Endothelial cell of umbilical vein (primary cell): ENCODE results near the gene TAS1R3. TPM values are rescaled to one million over a fixed set of nuclear protein-coding genes. Genes with fewer than 3 reads are reported as not detected.

Experiments
- BruUV-seq: library from RNA; stranded (reverse); fragments of 400-500 nt; replicated peaks from 2 replicates; lab custom pipeline; 2021; lab: Mats Ljungman, UMichigan
- CTCF ChIA-PET: fragments of 300-600, 350-600 bp; sonication (Branson Sonifier 250); formaldehyde crosslinking; loops from one replicate; lab custom pipeline; 2021; ENCODE audit warnings: antibody characterized with exemption, inconsistent platforms; lab: Charles Lee
- POLR2A ChIA-PET: fragments of 300-600, 350-600 bp; sonication (Branson Sonifier 250); formaldehyde crosslinking; loops from one replicate; lab custom pipeline; 2021; ENCODE audit warnings: antibody characterized with exemption, inconsistent platforms; lab: Charles Lee
- DNase-seq: peaks from one replicate; pipeline ENCODE4 v3.0.0-alpha.2; 2011; ENCODE audit warnings: low read depth, low spot score
- FAIRE-seq: peaks from 2 replicates; lab custom pipeline; 2011; peaks lifted over from hg19 to GRCh38; lab: Jason Lieb, UNC
- H2AFZ ChIP-seq: 2 replicates; pipeline ENCODE4 v1.6.0; 2012; ENCODE audit warnings: low read depth, low read length, control low read depth, inconsistent platforms
- H3K27ac ChIP-seq: 2 replicates; pipeline ENCODE4 v1.5.1; 2011; ENCODE audit warnings: low read depth, mild to moderate bottlenecking, control low read depth, low read length, moderate library complexity; ENCODE audit not compliant: insufficient read depth
- H3K27me3 ChIP-seq, 2 experiments: 2 replicates each; pipeline versions ENCODE4 v1.6.0 to v1.6.1; 2011; ENCODE audit warnings: low read length in 2 of 2, mixed read lengths in 1 of 2; ENCODE audit not compliant: control insufficient read depth in 2 of 2, insufficient read depth in 2 of 2
- H3K36me3 ChIP-seq, 2 experiments: 2 replicates in 1 of 2; 3 replicates in 1 of 2; pipeline ENCODE4 v1.5.1; 2011; ENCODE audit warnings: low read length in 2 of 2, mild to moderate bottlenecking in 1 of 2, moderate library complexity in 1 of 2; ENCODE audit not compliant: control insufficient read depth in 2 of 2, insufficient read depth in 2 of 2; ENCODE audit errors: extremely low read depth in 1 of 2
- H3K4me1 ChIP-seq: 3 replicates; pipeline ENCODE4 v1.5.1; 2011; ENCODE audit warnings: mild to moderate bottlenecking, low read length; ENCODE audit not compliant: control insufficient read depth, insufficient read depth; ENCODE audit errors: extremely low read depth
- H3K4me2 ChIP-seq: 2 replicates; pipeline ENCODE4 v1.6.1; 2011; ENCODE audit warnings: low read length, control low read depth, mixed read lengths; ENCODE audit not compliant: insufficient read depth
- H3K4me3 ChIP-seq, 3 experiments: fragments of 200-600 bp in 1 of 3; sonication (generic), shearing (Covaris generic) in 1 of 3; replicated peaks in 1 of 3; 2 replicates each; pipeline ENCODE4 v1.5.1; 2011 to 2016; ENCODE audit warnings: control low read depth in 3 of 3, low read length in 3 of 3, mild to moderate bottlenecking in 2 of 3, inconsistent platforms in 1 of 3, low read depth in 1 of 3, moderate library complexity in 1 of 3; ENCODE audit not compliant: insufficient read depth in 1 of 3
- H3K79me2 ChIP-seq: 2 replicates; pipeline ENCODE4 v1.6.0; 2012; ENCODE audit warnings: low read length, inconsistent platforms; ENCODE audit not compliant: control insufficient read depth, insufficient read depth
- H3K9ac ChIP-seq: replicated peaks from 2 replicates; pipeline ENCODE3; 2011; ENCODE audit warnings: low read length, control low read depth; ENCODE audit not compliant: insufficient read depth; ENCODE audit errors: extremely low read depth
- H3K9me1 ChIP-seq: replicated peaks from 3 replicates; pipeline ENCODE4 v1.6.0; 2011; ENCODE audit warnings: mild to moderate bottlenecking, low read length; ENCODE audit not compliant: control insufficient read depth, insufficient read depth; ENCODE audit errors: extremely low read depth
- H3K9me3 ChIP-seq: replicated peaks from 2 replicates; pipeline ENCODE4 v1.5.1; 2012; ENCODE audit warnings: low read length, inconsistent platforms; ENCODE audit not compliant: control insufficient read depth, insufficient read depth
- H4K20me1 ChIP-seq: replicated peaks from 2 replicates; pipeline ENCODE3; 2011; ENCODE audit warnings: mild to moderate bottlenecking, low read length; ENCODE audit not compliant: control insufficient read depth, insufficient read depth; ENCODE audit errors: extremely low read depth
- EZH2 ChIP-seq: IDR thresholded peaks from 2 replicates; pipeline ENCODE4 v1.6.1; 2012; ENCODE audit warnings: borderline replicate concordance, low read depth, mild to moderate bottlenecking, moderate library complexity, low read length, inconsistent platforms; ENCODE audit not compliant: severe bottlenecking
- GATA2 ChIP-seq: IDR thresholded peaks from 2 replicates; pipeline ENCODE4 v1.7.0; 2011; ENCODE audit warnings: low read depth, mild to moderate bottlenecking, moderate library complexity, mixed read lengths, low read length; ENCODE audit not compliant: insufficient read length, insufficient read depth
- MYC ChIP-seq: IDR thresholded peaks from one replicate; pipeline ENCODE4 v1.6.1; 2011; ENCODE audit warnings: mild to moderate bottlenecking, low read depth, low read length
- POLR2A ChIP-seq: IDR thresholded peaks from 2 replicates; pipeline ENCODE4 v1.6.1; 2012; ENCODE audit warnings: low read depth, mild to moderate bottlenecking, control low read depth, low read length
- POLR2AphosphoS5 ChIP-seq: IDR thresholded peaks from 2 replicates; pipeline ENCODE4 v1.6.1; 2012; ENCODE audit warnings: low read depth, mild to moderate bottlenecking, control low read depth, low read length, moderate library complexity; ENCODE audit not compliant: insufficient read depth
- dilution Hi-C: fragments of 300-500 bp; cut with MboI; formaldehyde crosslinking; loops from one replicate; pipeline ENCODE4 v1.15.0; 2019; ENCODE audit warnings: low sequenced_read_pairs; ENCODE audit not compliant: extremely low pct_ligation_motif_present
- intact Hi-C: fragments of 100-400 bp; cut with micrococcal nuclease; formaldehyde crosslinking; loops from one replicate; pipeline ENCODE4 v1.10.0; 2022
- polyA plus RNA-seq, 4 experiments: library from polyadenylated mRNA; depleted of rRNA in 3 of 4; stranded (reverse) in 3 of 4; unstranded in 1 of 4; fragments of >200 nt; gene quantifications; 2 replicates each; pipeline versions ENCODE4 v1.2.1 to v1.2.3, GENCODE V29; 2011 to 2012; ENCODE audit warnings: missing spikeins in 1 of 4
- total RNA-seq: library from RNA; stranded (reverse); gene quantifications from 2 replicates; pipeline ENCODE4 v1.2.3, GENCODE V29; 2021

TAS1R3 gene
- total and polyA plus RNA-seq, 2 donors (not counting 3 experiments of a cell fraction or from before 2014, with no cell fraction given), result 0.26 to 0.38 TPM

DNA sequence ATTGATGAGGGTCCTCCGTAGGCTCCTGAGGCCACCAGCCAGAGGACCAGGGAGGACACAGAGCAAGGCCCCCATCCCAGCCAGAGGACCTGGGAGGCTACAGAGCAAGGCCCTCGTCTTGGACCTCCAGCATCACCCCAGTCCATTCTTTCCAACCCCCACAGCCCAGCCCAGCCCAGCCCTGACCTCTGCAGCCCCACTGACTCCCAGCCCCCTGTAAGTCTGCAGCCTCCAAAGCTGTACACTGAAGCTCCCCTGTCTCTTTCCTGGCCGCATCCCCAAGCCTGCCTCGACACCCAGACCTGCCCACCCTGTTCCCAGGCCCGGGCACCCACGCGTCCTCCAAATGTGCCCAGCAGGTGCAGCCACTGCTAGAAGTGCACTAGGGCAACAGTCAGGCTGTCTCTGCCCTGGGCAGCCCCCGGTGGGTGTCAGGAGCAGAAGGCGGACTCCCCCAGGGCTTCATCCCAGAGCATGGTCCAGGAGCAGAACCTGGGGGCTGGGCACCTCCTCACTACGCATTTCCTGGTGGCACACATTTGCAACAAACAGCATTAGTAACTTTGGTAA is 16.0 kb downstream of the TAS1R3 start:
- H3K9ac ChIP-seq, result no peak overlapping the region
- no peaks in the 10 kb centered on the region for H3K9me1 ChIP-seq
- H3K4me1 ChIP-seq, result peaks cover 10% of the 10 kb centered on the region
- no peaks in the 10 kb centered on the region for H3K36me3 ChIP-seq
- TF ChIP-seq EZH2, result no peak
- no peak overlapping the region for H3K27ac ChIP-seq
- BruUV-seq, result no TSS peak
- no peaks in the 10 kb centered on the region for H4K20me1 ChIP-seq
- peak overlapping the region; percentile 78 for H3K4me2 ChIP-seq
- intact Hi-C loops, result no loop called here
- ChIA-PET CTCF (interaction anchor here (1.0 to 2.0 kb wide), 5 partner anchors 11 to 224 kb away, joined by 3 to 6 read pairs (median 4); no protein-coding TSS in a partner anchor), POLR2A (no interaction called here)
- H3K79me2 ChIP-seq, result peaks cover 33% of the 10 kb centered on the region
- H3K4me3 ChIP-seq, result no peak overlapping the region
- H2AFZ ChIP-seq, result no peak overlapping the region
- no peaks in the 10 kb centered on the region for H3K27me3 ChIP-seq
- no peak for FAIRE-seq
- DNase-seq, result no peak
- dilution Hi-C loops, result no loop called here
- H3K9me3 ChIP-seq, result no peaks in the 10 kb centered on the region

DNA sequence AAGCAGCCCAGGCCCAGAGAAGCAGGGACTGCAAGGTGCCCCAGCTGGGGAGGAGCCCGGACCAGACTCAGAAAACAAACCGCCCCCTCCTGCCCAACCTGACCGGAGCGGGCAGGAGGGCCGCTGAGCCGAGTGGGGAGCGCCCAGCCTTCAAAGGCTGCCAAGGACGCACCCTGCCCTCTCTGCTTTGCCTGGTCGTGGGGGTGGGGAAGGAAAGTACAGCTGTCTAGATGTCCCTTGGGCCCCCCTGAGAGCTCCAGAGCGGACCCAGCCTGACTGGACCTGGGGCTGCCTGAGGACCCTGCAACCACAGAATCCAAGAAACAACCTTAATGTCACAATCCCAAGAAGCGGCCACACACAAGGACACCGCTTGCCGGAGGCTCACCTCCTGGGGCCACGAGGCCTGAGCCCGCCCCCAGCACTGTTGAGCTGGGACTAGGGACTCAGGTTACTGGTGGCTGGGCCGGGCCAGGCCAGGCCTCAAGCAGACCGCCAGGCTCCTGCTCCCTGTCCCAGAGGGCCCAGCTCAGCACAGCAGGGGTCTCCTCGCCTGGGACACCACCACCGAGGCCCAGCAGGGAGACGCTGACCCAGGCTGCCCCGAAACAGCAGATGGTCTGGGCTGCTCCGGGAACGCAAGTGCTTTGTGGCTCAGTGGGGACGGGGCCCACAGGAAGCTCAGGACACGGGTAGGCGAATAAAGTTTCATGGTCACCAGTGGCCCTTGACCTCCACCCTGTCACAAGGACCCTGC is 16.8 kb downstream of the TAS1R3 start:
- DNase-seq, result no peak
- no peak for TF ChIP-seq MYC
- no peak for TF ChIP-seq POLR2A
- no peak for TF ChIP-seq POLR2AphosphoS5
- TF ChIP-seq GATA2, result no peak
- peak; percentile 35 for FAIRE-seq
- no TSS peak for BruUV-seq
- Histone ChIP-seq H3K27me3 (no peaks in the 10 kb centered on the region), H3K79me2 (peaks cover 33% of the 10 kb centered on the region), H4K20me1 (no peaks in the 10 kb centered on the region), H3K4me1 (peaks cover 10% of the 10 kb centered on the region), H3K9me1 (no peaks in the 10 kb centered on the region), H3K9ac (peak overlapping the region; percentile 33), H2AFZ (peak overlapping the region; percentile 3), H3K4me3 (peak overlapping the region; percentile 57 to 86 (median 58)), H3K27ac (no peak overlapping the region), H3K4me2 (peak overlapping the region; percentile 78), H3K36me3 (no peaks in the 10 kb centered on the region), H3K9me3 (no peaks in the 10 kb centered on the region)
- dilution Hi-C loops (no loop called here), intact Hi-C loops (no loop called here)
- CTCF ChIA-PET, result interaction anchor here (1.0 to 1.4 kb wide), 5 partner anchors 11 to 225 kb away, joined by 3 to 5 read pairs (median 3); no protein-coding TSS in a partner anchor
- POLR2A ChIA-PET, result no interaction called here
